CD4-positive, alpha-beta T cell treated with Interleukin-4 for 4 hours (primary cell): ENCODE results near the gene SMCO2.

Experiments used
- DNase-seq: peaks from one replicate; pipeline ENCODE4 v3.0.0-alpha.2; 2020

SMCO2 gene

GRCh38 chr12:27446436-27446835 is at the start of gene SMCO2:
Gene SMCO2, plus strand, starts transcription at chr12:27446736. Its CDS starts 23,896 bp downstream, at chr12:27470632.
- DNase-seq = no peak

GRCh38 chr12:27398466-27398865 is 48.1 kb upstream of the SMCO2 start:
- DNase-seq = no peak

GRCh38 chr12:27399074-27399473 is 47.5 kb upstream of the SMCO2 start:
- DNase-seq = no peak

- DNase-seq = no peak
Observed at GRCh38 chr12:27400856-27401354, 45.6 kb upstream of the SMCO2 start.

- DNase-seq = no peak
Observed at GRCh38 chr12:27412047-27412446, 34.5 kb upstream of the SMCO2 start.

- no peak for DNase-seq
Observed at GRCh38 chr12:27422697-27423096, 23.8 kb upstream of the SMCO2 start.

GRCh38 chr12:27424631-27425230 is 21.8 kb upstream of the SMCO2 start:
- DNase-seq = no peak

GRCh38 chr12:27425306-27425705 is 21.2 kb upstream of the SMCO2 start:
- DNase-seq = no peak

GRCh38 chr12:27426743-27427487 is 19.6 kb upstream of the SMCO2 start:
- no peak for DNase-seq

- DNase-seq = no peak
Observed at GRCh38 chr12:27427824-27428223, 18.7 kb upstream of the SMCO2 start.

GRCh38 chr12:27428466-27428865 is 18.1 kb upstream of the SMCO2 start:
- DNase-seq = no peak

GRCh38 chr12:27429606-27430005 is 16.9 kb upstream of the SMCO2 start:
- DNase-seq = no peak

- no peak for DNase-seq
Observed at GRCh38 chr12:27431185-27431584, 15.4 kb upstream of the SMCO2 start.

- DNase-seq = no peak
Observed at GRCh38 chr12:27434673-27435565, 11.6 kb upstream of the SMCO2 start.

- DNase-seq = no peak
Observed at GRCh38 chr12:27436029-27436428, 10.5 kb upstream of the SMCO2 start.

- DNase-seq = no peak
Observed at GRCh38 chr12:27436768-27437167, 9.8 kb upstream of the SMCO2 start.

- no peak for DNase-seq
Observed at GRCh38 chr12:27437839-27438238, 8.7 kb upstream of the SMCO2 start.

GRCh38 chr12:27447761-27448160 is 1.2 kb downstream of the SMCO2 start:
- DNase-seq = no peak

- no peak for DNase-seq
Observed at GRCh38 chr12:27449026-27449425, 2.5 kb downstream of the SMCO2 start.

- DNase-seq = no peak
Observed at GRCh38 chr12:27449893-27450534, 3.5 kb downstream of the SMCO2 start.

- no peak for DNase-seq
Observed at GRCh38 chr12:27451036-27451825, 4.7 kb downstream of the SMCO2 start.

GRCh38 chr12:27453421-27453820 is 6.9 kb downstream of the SMCO2 start:
- DNase-seq = no peak
